Measurements from ENCODE around the gene AGTR1. TPM values are rescaled to one million over a fixed set of nuclear protein-coding genes. Genes with fewer than 3 reads are reported as not detected.

AGTR1 gene
- total RNA-seq, 1 experiment from 2014 or later, result not detected

DNA sequence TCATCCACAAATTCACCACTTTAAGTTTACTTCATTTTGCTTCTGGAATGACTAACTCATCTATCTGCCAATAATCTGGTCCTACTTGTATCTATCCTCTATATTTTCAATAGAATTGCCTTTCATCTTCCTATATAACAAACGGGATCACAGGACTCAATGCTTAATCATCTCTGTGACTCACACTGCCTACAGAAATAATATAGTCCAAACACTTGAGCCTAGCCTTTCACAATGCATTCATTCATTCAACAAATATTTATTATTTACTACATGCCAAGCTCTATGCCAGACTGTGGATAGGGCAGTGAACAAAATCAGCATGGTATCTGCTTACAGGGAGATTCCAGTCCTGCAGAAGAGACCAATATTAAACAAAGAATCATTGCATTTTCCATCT, 16.6 kb upstream of the AGTR1 start:
- WGBS (ENCODE audit: extremely low coverage, insufficient read length, low lambda C conversion rate), result no CpG with 5 or more reads among the region's 1 CpG
- no peaks in the 10 kb centered on the region for H3K36me3 Mint-ChIP-seq (ENCODE audit: insufficient read depth in 1 of 3, low read depth in 3 of 3)
- no peak overlapping the region for H2BK120ac ChIP-seq (ENCODE audit: low read depth, low read length, poor library complexity, severe bottlenecking)
- no peak overlapping the region for H4K8ac ChIP-seq (replicated peaks; ENCODE audit: insufficient read length, low read depth, low read length)
- no peak overlapping the region for H3K27ac ChIP-seq (ENCODE audit: insufficient read length, low read depth, low read length)
- H3K14ac ChIP-seq (ENCODE audit: insufficient read depth, low read length), result no peak overlapping the region
- no peaks in the 10 kb centered on the region for H3K23me2 ChIP-seq (ENCODE audit: insufficient read length, low read depth, low read length, poor library complexity, severe bottlenecking)
- H2BK15ac ChIP-seq (ENCODE audit: low read depth, low read length), result no peak overlapping the region
- no peak overlapping the region for H3K23ac ChIP-seq (ENCODE audit: insufficient read length, low read depth, low read length)
- no peak overlapping the region for H3T11ph ChIP-seq (ENCODE audit: low read length)
- H4K5ac ChIP-seq (ENCODE audit: insufficient read length, low read depth, low read length), result no peak overlapping the region
- no peak overlapping the region for H2AK5ac ChIP-seq (ENCODE audit: insufficient read length, low read length)
- no peaks in the 10 kb centered on the region for H3K79me2 ChIP-seq (ENCODE audit: insufficient read depth, low read length)
- DNase-seq, result no peak
- H3K9me3 Mint-ChIP-seq, result no peaks in the 10 kb centered on the region
- H3K4me3 Mint-ChIP-seq, result no peak overlapping the region
- H3K4me1 Mint-ChIP-seq, result no peaks in the 10 kb centered on the region
- no peak overlapping the region for H3K18ac ChIP-seq (ENCODE audit: insufficient read length, low read depth, low read length)
- H3K27me3 Mint-ChIP-seq (ENCODE audit: low read depth), result no peaks in the 10 kb centered on the region
- no peak overlapping the region for H3K9ac ChIP-seq (ENCODE audit: extremely low read depth, insufficient read length, low read length)
- H2BK12ac ChIP-seq (ENCODE audit: insufficient read length, low read depth, low read length), result no peak overlapping the region
- no peaks in the 10 kb centered on the region for H3K4me1 ChIP-seq (ENCODE audit: insufficient read depth, low read length)
- no peak overlapping the region for H3K56ac ChIP-seq (ENCODE audit: insufficient read length, low read depth, low read length)
- H2BK20ac ChIP-seq (ENCODE audit: low read depth, low read length, poor library complexity, severe bottlenecking), result no peak overlapping the region
- H2AFZ ChIP-seq (ENCODE audit: low read length), result no peak overlapping the region
- no peaks in the 10 kb centered on the region for H3K79me1 ChIP-seq (ENCODE audit: insufficient read depth, low read depth, low read length, poor library complexity, severe bottlenecking)
- no peak overlapping the region for H3K4me2 ChIP-seq (ENCODE audit: insufficient read depth, insufficient read length, low read length)
- no peak overlapping the region for H3K4ac ChIP-seq (ENCODE audit: low read depth, low read length)
- no peaks in the 10 kb centered on the region for H3K27me3 ChIP-seq (ENCODE audit: insufficient read depth, low read length)
- no peak overlapping the region for H2BK5ac ChIP-seq (ENCODE audit: insufficient read length, low read length)
- no peak overlapping the region for H3K27ac Mint-ChIP-seq
- no peak overlapping the region for H4K91ac ChIP-seq (ENCODE audit: insufficient read length, low read depth, low read length)
- no peaks in the 10 kb centered on the region for H4K20me1 ChIP-seq (ENCODE audit: control insufficient read depth, insufficient read depth, insufficient read length)
- TF ChIP-seq, protein P1, sequence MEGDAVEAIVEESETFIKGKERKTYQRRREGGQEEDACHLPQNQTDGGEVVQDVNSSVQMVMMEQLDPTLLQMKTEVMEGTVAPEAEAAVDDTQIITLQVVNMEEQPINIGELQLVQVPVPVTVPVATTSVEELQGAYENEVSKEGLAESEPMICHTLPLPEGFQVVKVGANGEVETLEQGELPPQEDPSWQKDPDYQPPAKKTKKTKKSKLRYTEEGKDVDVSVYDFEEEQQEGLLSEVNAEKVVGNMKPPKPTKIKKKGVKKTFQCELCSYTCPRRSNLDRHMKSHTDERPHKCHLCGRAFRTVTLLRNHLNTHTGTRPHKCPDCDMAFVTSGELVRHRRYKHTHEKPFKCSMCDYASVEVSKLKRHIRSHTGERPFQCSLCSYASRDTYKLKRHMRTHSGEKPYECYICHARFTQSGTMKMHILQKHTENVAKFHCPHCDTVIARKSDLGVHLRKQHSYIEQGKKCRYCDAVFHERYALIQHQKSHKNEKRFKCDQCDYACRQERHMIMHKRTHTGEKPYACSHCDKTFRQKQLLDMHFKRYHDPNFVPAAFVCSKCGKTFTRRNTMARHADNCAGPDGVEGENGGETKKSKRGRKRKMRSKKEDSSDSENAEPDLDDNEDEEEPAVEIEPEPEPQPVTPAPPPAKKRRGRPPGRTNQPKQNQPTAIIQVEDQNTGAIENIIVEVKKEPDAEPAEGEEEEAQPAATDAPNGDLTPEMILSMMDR (conservative IDR thresholded peaks at IDR 0.05), result no peak
- no peaks in the 10 kb centered on the region for H3K9me3 ChIP-seq (ENCODE audit: control insufficient read depth, low read depth, low read length)

Measured in H9 (cell line).